ENCODE measurements around the gene C11orf16.

The C11orf16 gene

DNA sequence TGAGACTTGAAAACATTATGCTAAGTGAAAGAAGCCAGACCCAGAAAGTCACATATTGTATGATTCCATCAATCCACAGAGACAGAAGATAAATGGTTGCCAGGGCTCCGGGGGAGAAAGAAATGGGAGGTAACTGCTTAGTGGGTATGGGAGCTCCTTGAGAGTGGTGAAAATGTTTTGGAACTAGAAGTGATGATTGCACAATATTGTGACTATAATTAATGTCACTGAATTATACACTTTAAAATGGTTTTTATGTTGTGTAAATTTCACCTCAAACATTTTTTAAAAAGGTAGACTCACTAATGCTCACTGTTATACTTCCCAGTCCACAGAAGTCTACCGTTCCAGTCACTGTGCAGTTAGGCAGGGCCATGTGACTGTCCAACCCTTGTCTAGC lies 54.0 kb downstream of the C11orf16 start:
- no peak for DNase-seq

DNA sequence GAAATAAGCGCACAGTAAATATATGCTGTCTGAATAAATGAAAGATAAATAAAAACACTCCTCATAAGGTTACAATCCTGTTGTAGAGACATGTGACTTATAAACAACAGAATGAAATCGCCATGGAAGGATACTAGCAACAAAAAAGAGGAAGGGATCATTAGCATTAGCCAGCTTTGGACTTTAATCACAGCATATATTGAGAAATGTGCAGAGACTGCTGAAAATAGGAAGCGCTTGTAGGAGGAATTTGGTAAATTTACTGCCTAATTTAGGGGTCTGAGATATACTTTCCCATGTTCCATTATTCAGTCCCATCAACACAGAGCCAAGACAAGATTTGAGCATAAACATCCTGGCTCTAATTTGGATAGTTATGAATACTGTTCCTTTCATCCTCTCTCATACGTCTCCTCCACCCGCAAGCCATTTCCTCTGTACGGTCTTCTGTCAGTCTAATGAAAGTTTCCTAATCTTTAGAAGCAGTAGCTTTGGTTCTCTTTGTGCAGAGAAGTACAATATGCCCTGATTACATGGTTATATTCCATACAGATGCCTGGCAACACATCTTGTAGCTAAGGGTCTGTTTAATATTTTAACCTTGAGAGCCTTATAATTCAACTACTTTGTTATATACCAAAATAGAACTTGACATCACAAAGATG lies 58.9 kb downstream of the C11orf16 start:
- no peak for DNase-seq

DNA sequence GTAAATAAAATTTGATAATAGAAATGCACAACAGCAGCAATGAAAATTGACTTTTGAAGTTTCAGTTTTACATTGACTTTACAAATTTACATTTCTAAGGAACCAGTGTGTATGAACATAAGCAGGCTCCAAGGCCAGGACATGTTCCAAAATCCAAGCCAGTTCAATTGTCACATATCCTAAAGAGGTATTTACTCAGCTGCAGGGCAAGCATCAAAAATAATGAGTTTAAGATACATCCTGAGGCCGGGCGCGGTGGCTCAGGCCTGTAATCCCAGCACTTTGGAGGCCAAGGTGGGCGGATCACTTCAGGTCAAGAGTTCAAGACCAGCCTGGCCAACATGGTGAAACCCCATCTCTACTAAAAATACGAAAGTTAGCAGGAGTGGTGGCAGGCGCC lies 60.8 kb downstream of the C11orf16 start:
- DNase-seq: peak; percentile 3

DNA sequence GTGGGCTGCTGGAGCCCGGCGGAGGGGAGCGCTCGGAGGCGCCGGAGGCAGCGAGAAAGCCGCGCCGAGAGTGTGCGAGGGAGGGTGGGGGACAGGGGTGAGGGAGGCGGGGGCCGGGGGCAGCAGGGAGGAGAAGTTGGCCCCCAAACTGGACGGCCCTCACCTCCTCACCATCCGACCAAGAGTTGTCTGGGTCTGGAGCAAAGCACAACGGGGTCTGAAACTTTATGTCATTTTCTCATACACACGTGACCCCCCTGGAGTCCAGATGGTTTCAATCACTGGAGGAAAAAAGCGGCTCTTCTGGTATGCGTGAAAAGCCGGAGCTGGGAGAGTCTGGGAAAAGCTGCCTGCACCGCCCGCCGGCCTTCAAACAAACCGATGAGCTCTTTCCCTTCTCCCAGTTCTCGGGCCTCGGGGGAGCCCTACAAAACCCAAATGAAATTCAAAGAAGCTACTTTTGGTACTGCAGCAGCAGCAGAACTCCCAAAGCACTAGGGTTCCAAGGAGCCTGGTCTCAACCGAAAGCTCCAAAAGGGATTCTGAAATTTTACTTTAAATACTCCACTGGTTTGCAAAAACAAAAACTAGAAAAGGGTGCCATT lies 61.5 kb downstream of the C11orf16 start:
- peak; percentile 36 for DNase-seq

DNA sequence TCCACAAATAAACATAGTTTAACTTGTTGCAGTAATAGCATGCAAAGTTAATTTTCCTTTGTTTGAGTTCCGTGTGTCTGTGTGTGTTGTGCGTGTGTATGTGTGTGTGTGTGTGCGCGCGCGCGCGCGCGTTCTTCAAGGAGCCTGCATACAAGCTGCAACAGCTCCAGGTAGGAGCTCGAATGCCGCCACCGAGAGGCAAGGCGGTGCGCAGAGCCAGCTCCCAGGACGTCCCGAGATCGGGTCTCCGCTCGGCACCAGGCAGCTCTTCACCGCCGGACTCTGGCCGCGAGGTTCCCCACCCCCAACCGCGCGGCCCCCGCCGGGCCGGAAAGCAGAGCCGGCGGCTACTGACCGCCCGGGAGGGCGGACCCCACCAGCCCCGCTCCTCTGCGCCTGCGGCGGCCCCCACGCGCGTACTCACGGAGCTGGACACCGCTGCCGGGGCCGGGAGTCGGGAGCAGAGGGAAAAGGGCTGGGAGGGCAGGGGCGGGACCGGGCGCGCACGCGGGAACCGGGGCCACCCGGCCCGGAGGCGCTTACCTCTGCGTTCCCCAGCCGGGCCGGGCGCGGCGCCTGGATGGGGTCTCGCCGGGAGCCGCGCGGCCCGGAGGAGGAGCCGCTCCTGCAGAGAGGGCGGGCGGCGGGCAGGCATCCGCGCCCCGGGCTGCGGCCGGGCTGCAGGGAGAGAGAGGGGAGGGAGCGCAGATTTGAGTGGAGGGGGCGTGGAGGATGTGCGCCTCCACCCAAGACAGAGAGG lies 62.2 kb downstream of the C11orf16 start:
- peak; percentile 49 for DNase-seq

Data from NCI-H345 (cell line).